HG02642 (cell line): Measurements from ENCODE around the gene CDK14.

Experiments used
- ATAC-seq: cut with Tn5 transposase; IDR thresholded peaks from one replicate; pipeline ENCODE4 v1.9.1; 2021; ENCODE audit warnings: mild to moderate bottlenecking; ENCODE audit not compliant: unreplicated experiment, poor library complexity

The CDK14 gene

GRCh38 chr7:90596671-90597562 lies 796 bp downstream of the CDK14 start:
- peak; percentile 23 for ATAC-seq

- ATAC-seq, result no peak
Observed at GRCh38 chr7:90597563-90598253, 1.6 kb downstream of the CDK14 start.

GRCh38 chr7:90599038-90599437 lies 2.9 kb downstream of the CDK14 start:
- no peak for ATAC-seq

- no peak for ATAC-seq
Observed at GRCh38 chr7:90599892-90600555, 3.9 kb downstream of the CDK14 start.

GRCh38 chr7:90602303-90602702 lies 6.2 kb downstream of the CDK14 start:
- ATAC-seq, result no peak

- ATAC-seq, result no peak
Observed at GRCh38 chr7:90603346-90603745, 7.2 kb downstream of the CDK14 start.

- ATAC-seq, result no peak
Observed at GRCh38 chr7:90604383-90604782, 8.3 kb downstream of the CDK14 start.

GRCh38 chr7:90605055-90605454 lies 8.9 kb downstream of the CDK14 start:
- ATAC-seq, result no peak

GRCh38 chr7:90607196-90607595 lies 11.1 kb downstream of the CDK14 start:
- ATAC-seq, result no peak

GRCh38 chr7:90610105-90610504 lies 14.0 kb downstream of the CDK14 start:
- ATAC-seq, result no peak

- no peak for ATAC-seq
Observed at GRCh38 chr7:90611115-90611514, 15.0 kb downstream of the CDK14 start.

- peak; percentile 89 for ATAC-seq
Observed at GRCh38 chr7:90613088-90613498, 17.0 kb downstream of the CDK14 start.

- no peak for ATAC-seq
Observed at GRCh38 chr7:90617442-90617841, 21.3 kb downstream of the CDK14 start.

- no peak for ATAC-seq
Observed at GRCh38 chr7:90618876-90619275, 22.8 kb downstream of the CDK14 start.

GRCh38 chr7:90621125-90621746 lies 25.1 kb downstream of the CDK14 start:
- peak; percentile 87 for ATAC-seq

- no peak for ATAC-seq
Observed at GRCh38 chr7:90621747-90622140, 25.6 kb downstream of the CDK14 start.

GRCh38 chr7:90622670-90623069 lies 26.5 kb downstream of the CDK14 start:
- no peak for ATAC-seq

- no peak for ATAC-seq
Observed at GRCh38 chr7:90624225-90624911, 28.2 kb downstream of the CDK14 start.

GRCh38 chr7:90625051-90625450 lies 28.9 kb downstream of the CDK14 start:
- ATAC-seq, result no peak

- no peak for ATAC-seq
Observed at GRCh38 chr7:90625562-90625961, 29.4 kb downstream of the CDK14 start.
